Immature natural killer cell (primary cell): ENCODE measurements around the gene USP13. TPM values are rescaled to one million over a fixed set of nuclear protein-coding genes. Genes with fewer than 3 reads are reported as not detected.

Source experiments
- DNase-seq, 3 donors: peaks; one replicate each; pipeline ENCODE4 v3.0.0; 2022; ENCODE audit warnings: mixed read lengths in 1 of 3
- H3K27ac Mint-ChIP-seq, 6 donors: one replicate each; pipeline ENCODE4 v1.8.0; 2020; ENCODE audit warnings: mixed read lengths in 6 of 6, mild to moderate bottlenecking in 5 of 6, inconsistent platforms in 4 of 6, moderate library complexity in 3 of 6
- H3K27me3 Mint-ChIP-seq, 3 donors: one replicate each; pipeline ENCODE4 v1.8.0; 2020 to 2021; ENCODE audit warnings: low read depth in 3 of 3, mild to moderate bottlenecking in 3 of 3, mixed read lengths in 3 of 3, moderate library complexity in 3 of 3, inconsistent platforms in 1 of 3
- H3K36me3 Mint-ChIP-seq, 3 donors: one replicate each; pipeline ENCODE4 v1.8.0; 2020; ENCODE audit warnings: mixed read lengths in 3 of 3, inconsistent platforms in 2 of 3, mild to moderate bottlenecking in 2 of 3
- H3K4me1 Mint-ChIP-seq, 2 donors: one replicate each; pipeline ENCODE4 v1.8.0; 2020; ENCODE audit warnings: inconsistent platforms in 2 of 2, mild to moderate bottlenecking in 2 of 2, mixed read lengths in 2 of 2, moderate library complexity in 1 of 2
- H3K4me3 Mint-ChIP-seq, 5 donors: one replicate each; pipeline ENCODE4 v1.8.0; 2020; ENCODE audit warnings: mild to moderate bottlenecking in 5 of 5, mixed read lengths in 5 of 5, inconsistent platforms in 3 of 5, moderate library complexity in 3 of 5
- H3K9me3 Mint-ChIP-seq, 6 donors: one replicate each; pipeline ENCODE4 v1.8.0; 2020; ENCODE audit warnings: mild to moderate bottlenecking in 6 of 6, mixed read lengths in 6 of 6, inconsistent platforms in 4 of 6, moderate library complexity in 3 of 6
- polyA plus RNA-seq, 3 donors: library from polyadenylated mRNA; unstranded; fragments of 300-500 nt; fragmentation: Illumina TruSeq; gene quantifications; one replicate each; pipeline ENCODE4 v1.2.3, GENCODE V29; 2021

The USP13 gene
- polyA plus RNA-seq, 3 donors from 2014 or later = 2.3 to 3.5 (median 2.6) TPM

GRCh38 chr3:179719048-179719734, 66.4 kb downstream of the USP13 start:
- Mint-ChIP-seq H3K4me1 (no peaks in the 10 kb centered on the region), H3K9me3 (no peaks in the 10 kb centered on the region), H3K27me3 (peaks cover 0 to 3% (median 1%) of the 10 kb centered on the region in 3 donors), H3K36me3 (peaks cover 0 to 3% (median 0%) of the 10 kb centered on the region in 3 donors), H3K27ac (no peak overlapping the region), H3K4me3 (no peak overlapping the region)
- no peak for DNase-seq

DNA sequence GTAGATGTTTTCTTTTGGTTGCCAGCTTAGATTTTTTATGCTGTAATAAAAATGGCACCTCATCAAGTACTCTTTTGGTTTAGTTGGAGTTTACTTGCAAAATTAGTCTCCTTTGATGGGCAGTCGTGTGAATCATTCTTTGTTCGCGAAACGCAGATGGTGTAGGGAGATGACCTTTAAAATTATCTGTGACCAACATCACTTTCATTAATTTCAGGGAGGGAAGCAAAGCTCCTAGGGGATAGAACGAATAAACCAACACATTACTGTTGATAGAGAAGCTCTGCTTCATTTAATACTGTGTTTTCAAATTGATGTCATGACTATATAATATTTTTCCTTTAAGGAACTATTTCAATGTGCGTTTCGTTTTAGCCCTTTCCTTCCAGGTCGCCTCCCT, 67.4 kb downstream of the USP13 start:
- no peak for DNase-seq
- H3K4me1 Mint-ChIP-seq = no peaks in the 10 kb centered on the region
- peaks cover 0 to 1% (median 0%) of the 10 kb centered on the region in 3 donors for H3K27me3 Mint-ChIP-seq
- peaks cover 0 to 3% (median 3%) of the 10 kb centered on the region in 3 donors for H3K36me3 Mint-ChIP-seq
- no peak overlapping the region for H3K4me3 Mint-ChIP-seq
- no peak overlapping the region for H3K27ac Mint-ChIP-seq
- H3K9me3 Mint-ChIP-seq = no peaks in the 10 kb centered on the region

DNA sequence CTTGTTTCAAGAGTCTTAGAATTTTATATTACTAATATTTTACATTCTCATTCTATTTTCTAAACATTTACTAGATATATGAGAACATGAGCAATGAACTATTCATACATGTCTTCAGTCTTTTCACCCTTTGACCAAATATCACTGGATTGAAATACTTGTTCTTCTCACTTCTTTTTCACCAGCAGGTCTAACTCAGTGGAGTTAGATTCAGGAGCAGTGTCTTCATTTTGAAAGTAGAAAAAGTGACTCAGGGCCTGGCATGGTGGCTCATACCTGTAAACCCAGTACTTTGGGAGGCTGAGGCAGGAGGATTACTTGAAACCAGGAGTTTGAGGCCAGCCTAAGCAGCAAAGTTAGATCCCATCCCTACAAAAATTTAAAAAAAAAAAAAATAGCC, 70.8 kb downstream of the USP13 start:
- Mint-ChIP-seq H3K36me3 (peaks cover 0 to 6% (median 4%) of the 10 kb centered on the region in 3 donors), H3K27me3 (peaks cover 0 to 1% (median 0%) of the 10 kb centered on the region in 3 donors), H3K27ac (no peak overlapping the region), H3K9me3 (no peaks in the 10 kb centered on the region), H3K4me3 (no peak overlapping the region), H3K4me1 (no peaks in the 10 kb centered on the region)
- no peak for DNase-seq

DNA sequence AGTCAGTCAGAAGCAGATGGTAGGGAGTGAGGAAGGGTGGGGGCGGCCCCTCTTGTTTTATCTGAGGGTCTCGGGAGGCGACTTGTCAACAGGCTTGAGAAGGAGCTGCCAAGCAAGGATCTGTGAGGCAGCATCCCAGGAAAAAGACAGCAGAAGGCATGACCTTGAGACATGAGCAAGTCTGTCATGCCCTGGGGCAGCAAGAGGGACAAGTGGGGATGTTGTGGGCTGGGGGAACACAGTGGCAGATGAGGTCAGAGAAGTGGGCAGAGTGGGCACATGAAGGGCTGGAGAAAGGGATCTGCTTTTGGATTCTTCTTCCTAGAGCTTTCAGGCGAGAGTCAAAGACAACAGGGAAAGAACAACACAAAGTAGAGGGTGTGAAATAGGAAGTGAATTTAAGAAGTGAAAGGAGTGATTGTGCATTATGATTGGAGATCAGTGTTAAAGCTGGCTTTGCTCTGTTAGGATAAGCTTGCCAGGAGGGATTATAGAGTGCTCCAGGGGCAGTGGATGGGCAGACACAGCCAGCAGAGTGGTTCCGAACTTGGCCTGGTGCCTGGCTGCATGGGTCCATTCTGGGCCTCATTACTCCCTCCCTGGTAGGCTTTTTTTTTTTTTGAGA, 73.3 kb downstream of the USP13 start:
- Mint-ChIP-seq H3K27ac (no peak overlapping the region), H3K4me1 (no peaks in the 10 kb centered on the region), H3K36me3 (peaks cover 0 to 10% (median 4%) of the 10 kb centered on the region in 3 donors), H3K9me3 (no peaks in the 10 kb centered on the region), H3K27me3 (no peaks in the 10 kb centered on the region), H3K4me3 (no peak overlapping the region)
- DNase-seq = no peak

- Mint-ChIP-seq H3K27me3 (no peaks in the 10 kb centered on the region), H3K9me3 (no peaks in the 10 kb centered on the region), H3K36me3 (peaks cover 0 to 15% (median 4%) of the 10 kb centered on the region in 3 donors), H3K4me1 (no peaks in the 10 kb centered on the region), H3K4me3 (no peak overlapping the region), H3K27ac (no peak overlapping the region)
- DNase-seq = no peak
These were observed 76.2 kb downstream of the USP13 start for GRCh38 chr3:179729086-179729485.

- H3K36me3 Mint-ChIP-seq = peaks cover 0 to 15% (median 3%) of the 10 kb centered on the region in 3 donors
- no peak overlapping the region for H3K4me3 Mint-ChIP-seq
- peaks cover 0 to under 1% (median 0%) of the 10 kb centered on the region in 3 donors for H3K27me3 Mint-ChIP-seq
These were observed 77.1 kb downstream of the USP13 start for GRCh38 chr3:179729981-179730380.

GRCh38 chr3:179730506-179730905, 77.7 kb downstream of the USP13 start:
- Mint-ChIP-seq H3K4me3 (no peak overlapping the region), H3K9me3 (no peaks in the 10 kb centered on the region), H3K4me1 (no peaks in the 10 kb centered on the region), H3K27ac (no peak overlapping the region), H3K36me3 (peaks cover 0 to 15% (median 0%) of the 10 kb centered on the region in 3 donors), H3K27me3 (peaks cover 0 to 1% (median 0%) of the 10 kb centered on the region in 3 donors)
- DNase-seq = no peak

More at GRCh38 chr3:179729981-179730380, 77.1 kb downstream of the USP13 start:
- DNase-seq = no peak
- no peak overlapping the region for H3K27ac Mint-ChIP-seq
- H3K4me1 Mint-ChIP-seq = no peaks in the 10 kb centered on the region
- H3K9me3 Mint-ChIP-seq = no peaks in the 10 kb centered on the region

GRCh38 chr3:179731544-179731943, 78.7 kb downstream of the USP13 start:
- peaks cover 0 to 1% (median 0%) of the 10 kb centered on the region in 3 donors for H3K27me3 Mint-ChIP-seq
- DNase-seq = no peak
- H3K27ac Mint-ChIP-seq = no peak overlapping the region
- peaks cover 0 to 12% (median 0%) of the 10 kb centered on the region in 3 donors for H3K36me3 Mint-ChIP-seq
- H3K4me1 Mint-ChIP-seq = no peaks in the 10 kb centered on the region
- no peak overlapping the region for H3K4me3 Mint-ChIP-seq
- no peaks in the 10 kb centered on the region for H3K9me3 Mint-ChIP-seq

- H3K27ac Mint-ChIP-seq = no peak overlapping the region
- H3K36me3 Mint-ChIP-seq = peaks cover 0 to 12% (median 0%) of the 10 kb centered on the region in 3 donors
- H3K27me3 Mint-ChIP-seq = peaks cover 0 to 1% (median 0%) of the 10 kb centered on the region in 3 donors
- H3K9me3 Mint-ChIP-seq = no peaks in the 10 kb centered on the region
- no peak for DNase-seq
- no peaks in the 10 kb centered on the region for H3K4me1 Mint-ChIP-seq
- H3K4me3 Mint-ChIP-seq = no peak overlapping the region
These were observed 80.0 kb downstream of the USP13 start for GRCh38 chr3:179732661-179733348.

DNA sequence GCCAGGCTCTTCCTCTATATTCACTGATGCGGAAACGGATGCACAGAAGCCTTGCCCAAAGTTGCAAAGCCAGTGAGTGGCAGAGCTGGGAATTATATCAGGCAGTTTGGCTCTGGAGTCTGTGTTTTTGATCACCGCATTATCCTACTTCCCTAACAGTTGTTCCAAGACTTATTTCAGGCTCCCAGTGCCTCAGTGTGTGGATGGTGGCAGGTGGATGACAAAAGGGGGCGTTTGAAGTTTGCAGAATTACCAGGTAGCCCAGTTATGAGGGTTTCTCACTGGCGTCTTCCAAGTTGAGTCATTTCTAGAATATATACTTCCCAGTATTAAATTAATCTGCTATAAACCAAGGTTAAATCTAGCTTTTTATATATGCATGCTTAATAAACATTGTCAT, 81.0 kb downstream of the USP13 start:
- no peaks in the 10 kb centered on the region for H3K4me1 Mint-ChIP-seq
- H3K27me3 Mint-ChIP-seq = peaks cover 0 to 1% (median 0%) of the 10 kb centered on the region in 3 donors
- H3K4me3 Mint-ChIP-seq = no peak overlapping the region
- H3K27ac Mint-ChIP-seq = no peak overlapping the region
- H3K36me3 Mint-ChIP-seq = peaks cover 0 to 12% (median 0%) of the 10 kb centered on the region in 3 donors
- no peak for DNase-seq
- H3K9me3 Mint-ChIP-seq = no peaks in the 10 kb centered on the region

GRCh38 chr3:179734497-179735281, 81.8 kb downstream of the USP13 start:
- DNase-seq = no peak
- Mint-ChIP-seq H3K27me3 (peaks cover 0 to 1% (median 0%) of the 10 kb centered on the region in 3 donors), H3K27ac (no peak overlapping the region), H3K4me3 (no peak overlapping the region), H3K4me1 (no peaks in the 10 kb centered on the region), H3K9me3 (no peaks in the 10 kb centered on the region), H3K36me3 (peaks cover 0 to 12% (median 0%) of the 10 kb centered on the region in 3 donors)

DNA sequence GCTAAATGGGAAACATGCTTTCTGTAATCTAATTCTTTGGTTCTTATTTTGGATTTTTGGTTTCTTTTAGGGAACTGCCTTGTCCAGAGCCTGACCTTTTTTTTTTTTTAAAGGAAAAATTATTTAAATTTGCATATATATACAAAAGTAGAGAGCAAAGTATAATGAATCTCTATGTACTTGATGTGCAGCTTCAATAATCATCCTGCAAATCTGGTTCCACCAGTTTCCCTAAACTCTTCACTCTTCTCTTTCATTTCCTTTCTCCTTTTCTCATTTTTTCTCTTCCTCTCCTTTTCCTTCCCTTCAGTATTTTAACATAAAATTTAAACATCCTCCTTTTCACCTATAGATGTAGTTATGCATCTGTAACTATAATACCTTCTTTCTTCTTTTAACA, 82.5 kb downstream of the USP13 start:
- no peaks in the 10 kb centered on the region for H3K9me3 Mint-ChIP-seq
- H3K27ac Mint-ChIP-seq = no peak overlapping the region
- H3K36me3 Mint-ChIP-seq = peaks cover 0 to 12% (median 3%) of the 10 kb centered on the region in 3 donors
- no peak for DNase-seq
- no peak overlapping the region for H3K4me3 Mint-ChIP-seq
- peaks cover 0 to 1% (median 0%) of the 10 kb centered on the region in 3 donors for H3K27me3 Mint-ChIP-seq
- no peaks in the 10 kb centered on the region for H3K4me1 Mint-ChIP-seq

DNA sequence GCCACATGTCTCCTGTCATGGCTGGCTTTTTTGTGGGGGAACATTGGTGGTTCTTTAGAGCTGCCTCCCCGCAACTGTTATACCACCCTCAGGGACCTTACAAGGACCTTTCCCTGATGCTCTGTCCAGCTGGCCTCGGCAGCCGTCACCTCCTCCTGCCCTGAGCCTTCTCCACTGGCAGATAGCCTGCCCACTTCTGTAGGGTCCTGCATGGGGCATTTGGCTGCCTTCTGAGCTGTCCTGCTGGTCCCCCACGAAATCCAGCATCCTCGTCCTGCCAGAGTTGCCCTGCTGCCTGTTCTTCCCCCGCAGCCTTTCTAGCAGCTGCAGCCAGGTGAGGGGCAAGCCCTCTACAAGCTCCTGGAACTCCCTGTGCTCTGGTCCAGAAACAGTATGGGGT, 86.2 kb downstream of the USP13 start:
- no peak overlapping the region for H3K27ac Mint-ChIP-seq
- peaks cover 12 to 27% (median 19%) of the 10 kb centered on the region in 3 donors for H3K36me3 Mint-ChIP-seq
- peaks cover 0 to 2% (median 0%) of the 10 kb centered on the region in 3 donors for H3K27me3 Mint-ChIP-seq
- no peak overlapping the region for H3K4me3 Mint-ChIP-seq
- H3K4me1 Mint-ChIP-seq = no peaks in the 10 kb centered on the region
- no peak for DNase-seq
- no peaks in the 10 kb centered on the region for H3K9me3 Mint-ChIP-seq
